A549 (cell line): ENCODE measurements around the gene PHGDH.

ENCODE experiments used
- BHLHE40 ChIP-seq: IDR thresholded peaks from 2 replicates; pipeline ENCODE4 v1.6.1; 2012; ENCODE audit warnings: low read depth, low read length, inconsistent platforms
- CTCF ChIP-seq: fragments of >200 bp; sonication (Bioruptor Twin); formaldehyde crosslinking; IDR thresholded peaks from 3 replicates; pipeline ENCODE4 v1.5.1; 2016

DNA sequence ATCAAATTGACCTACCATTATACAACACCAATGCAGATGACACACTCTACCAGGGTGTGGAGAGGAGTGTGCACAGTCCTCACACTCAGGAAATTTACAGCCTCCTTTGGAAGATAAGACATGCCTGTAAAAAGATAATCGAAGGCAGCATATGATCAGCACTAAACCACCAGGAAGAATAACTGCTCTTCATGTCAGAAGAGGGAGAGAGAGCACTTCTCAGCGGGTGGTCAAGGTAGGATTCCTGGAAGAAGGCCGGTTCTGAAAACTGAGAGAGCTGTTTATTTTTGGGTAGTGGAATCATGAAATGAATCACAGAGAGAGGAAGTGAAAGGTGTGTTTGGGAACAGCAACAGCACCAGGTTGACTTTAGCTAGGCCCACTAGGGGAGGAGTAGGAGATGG, 49.7 kb upstream of the PHGDH start:
- TF ChIP-seq CTCF (no peak), BHLHE40 (no peak)
